Embryonic facial prominence (tissue), 1 donor: ENCODE data around the gene OXA1L.
"Not testable (repeated sequence)": the region's sequence is repeated elsewhere in the genome, so short reads cannot be mapped to it uniquely, and the experiment has no call there.

Experiments used
- DNase-seq: peaks from one replicate; pipeline ENCODE4 v3.0.0-alpha.2; 2016; ENCODE audit errors: extremely low spot score

Gene OXA1L

DNA sequence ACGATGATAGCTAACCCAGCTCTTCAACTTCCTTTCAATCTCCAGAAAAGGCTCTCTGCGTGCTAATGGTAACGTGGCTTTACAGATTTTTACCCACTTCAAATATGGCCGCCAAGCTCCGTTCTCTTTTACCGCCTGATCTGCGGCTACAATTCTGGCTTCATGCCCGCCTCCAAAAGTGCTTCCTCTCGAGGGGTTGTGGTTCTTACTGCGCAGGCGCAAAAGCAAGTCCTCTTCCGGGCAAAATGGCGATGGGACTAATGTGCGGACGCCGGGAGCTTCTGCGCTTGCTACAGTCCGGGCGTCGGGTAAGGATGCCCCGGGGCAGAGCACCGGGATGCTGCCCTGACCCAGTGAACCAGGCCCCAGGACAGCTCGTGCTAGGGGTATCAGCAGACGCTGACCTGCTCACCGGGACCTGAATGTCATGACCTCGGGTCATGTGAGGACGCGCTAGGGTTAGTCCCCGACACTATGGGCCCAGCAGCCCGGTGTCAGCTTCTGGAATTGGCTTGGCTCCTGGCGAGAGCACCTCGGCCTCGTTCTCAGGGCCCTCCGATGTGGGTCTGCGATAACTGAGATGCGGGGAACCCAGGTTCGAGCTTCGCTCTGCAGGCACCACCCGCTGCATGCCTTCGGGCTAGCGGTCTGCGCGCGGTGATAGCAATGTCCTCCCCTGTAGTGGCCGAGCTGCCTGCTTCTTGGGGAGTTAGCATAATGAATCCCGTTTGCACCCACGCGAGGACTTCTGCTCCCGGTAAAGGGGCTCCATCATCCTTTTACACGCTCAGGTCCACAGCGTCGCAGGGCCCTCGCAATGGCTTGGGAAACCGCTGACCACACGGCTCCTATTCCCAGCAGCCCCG, at the start of gene OXA1L:
Gene OXA1L, plus strand, starts transcription at position 232 of the 866 bp plus-strand sequence. Its CDS starts 14 bp downstream, at position 246.
- DNase-seq: peak; percentile 96

DNA sequence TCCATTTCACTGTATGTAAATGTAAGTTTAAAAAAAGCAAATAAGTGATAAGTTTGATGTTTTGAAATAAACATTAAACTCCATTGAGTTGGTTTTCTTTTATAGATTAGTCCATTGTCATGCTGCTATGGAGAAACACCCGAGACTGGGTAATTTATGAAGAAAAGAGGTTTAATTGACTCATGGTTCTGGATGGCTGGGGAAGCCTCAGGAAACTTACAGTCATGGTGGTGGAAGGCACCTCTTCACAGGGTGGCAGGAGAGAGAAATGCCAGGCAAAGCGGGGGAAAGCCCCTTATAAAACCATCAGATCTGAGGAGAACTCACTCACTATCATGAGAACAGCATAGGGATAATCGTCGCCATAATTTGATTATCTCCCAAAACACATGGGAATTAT, 48.4 kb upstream of the OXA1L start:
- DNase-seq: no peak

GRCh38 chr14:22721213-22721612, 45.3 kb upstream of the OXA1L start:
- DNase-seq: no peak

DNA sequence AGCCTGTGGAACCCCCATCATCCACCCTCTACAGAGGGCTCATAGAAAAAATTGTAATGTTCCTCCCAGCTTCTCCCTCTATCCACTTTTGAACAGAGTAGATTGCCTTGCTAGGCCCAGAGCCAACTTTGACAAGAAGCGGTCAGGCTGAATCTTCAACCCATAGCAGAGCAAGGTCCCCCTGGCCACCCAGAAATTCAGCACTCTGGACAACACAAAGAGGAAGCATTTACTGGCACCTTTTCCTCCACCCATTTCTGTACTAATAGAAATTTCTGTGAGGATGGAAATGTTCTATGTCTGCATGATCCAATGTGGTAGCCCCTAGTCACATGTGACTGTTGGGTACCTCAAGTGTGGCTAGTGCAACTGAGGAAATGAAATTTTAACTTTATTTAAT, 42.7 kb upstream of the OXA1L start:
- no peak for DNase-seq

GRCh38 chr14:22724847-22725246, 41.6 kb upstream of the OXA1L start:
- not testable (repeated sequence) for DNase-seq

DNA sequence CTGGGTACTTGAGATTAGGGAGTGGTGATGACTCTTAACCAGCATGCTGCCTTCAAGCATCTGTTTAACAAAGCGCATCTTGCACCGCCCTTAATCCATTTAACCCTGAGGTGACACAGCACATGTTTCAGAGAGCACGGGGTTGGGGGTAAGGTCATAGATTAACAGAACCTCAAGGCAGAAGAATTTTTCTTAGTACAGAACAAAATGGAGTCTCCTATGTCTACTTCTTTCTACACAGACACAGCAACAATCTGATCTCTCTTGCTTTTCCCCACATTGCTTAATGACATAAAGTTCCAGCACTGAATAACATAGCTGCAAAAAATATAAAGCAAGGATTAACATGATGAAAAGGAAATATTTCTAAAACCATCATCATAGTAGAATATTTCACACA, 41.1 kb upstream of the OXA1L start:
- DNase-seq: not testable (repeated sequence)

- DNase-seq: no peak
Measured at GRCh38 chr14:22726012-22726411, 40.5 kb upstream of the OXA1L start.

- DNase-seq: not testable (repeated sequence)
Measured at GRCh38 chr14:22732062-22732461, 34.4 kb upstream of the OXA1L start.

DNA sequence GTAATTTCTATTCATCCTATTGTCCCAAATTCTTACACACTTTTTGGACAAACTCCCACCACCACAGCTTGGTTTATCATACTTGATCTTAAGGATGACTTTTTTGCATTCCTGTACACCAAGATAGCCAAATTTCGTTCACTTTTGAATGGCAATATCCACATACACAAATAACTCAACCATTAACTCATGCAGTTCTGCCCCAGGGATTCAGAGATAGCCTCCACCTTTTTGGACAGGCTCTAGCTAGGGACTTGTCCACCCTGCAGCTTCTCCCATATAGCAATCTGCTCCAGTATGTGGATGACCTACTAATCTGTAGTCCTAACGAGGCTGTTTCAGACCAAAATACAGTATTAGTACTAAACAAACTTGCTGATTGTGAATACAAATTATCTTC, 32.7 kb upstream of the OXA1L start:
- DNase-seq: no peak

DNA sequence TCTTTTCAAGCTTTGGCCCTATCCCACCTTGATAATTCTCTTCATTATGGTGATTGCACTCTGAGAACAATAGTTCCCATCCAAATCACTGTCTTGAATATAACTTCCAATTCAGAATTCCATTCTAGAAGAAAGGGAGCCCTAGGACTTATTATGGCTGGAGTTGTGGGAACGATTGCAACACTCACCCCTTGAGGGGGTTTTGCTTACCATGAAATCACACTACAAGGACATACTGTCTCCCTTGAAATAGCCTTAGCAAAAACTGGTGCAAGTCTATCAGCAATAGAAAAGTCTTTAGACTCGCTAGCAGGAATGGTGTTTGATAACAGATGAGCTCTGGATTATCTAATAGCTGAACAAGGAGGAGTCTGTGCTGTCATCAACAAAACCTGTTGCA, 31.4 kb upstream of the OXA1L start:
- DNase-seq: no peak

DNA sequence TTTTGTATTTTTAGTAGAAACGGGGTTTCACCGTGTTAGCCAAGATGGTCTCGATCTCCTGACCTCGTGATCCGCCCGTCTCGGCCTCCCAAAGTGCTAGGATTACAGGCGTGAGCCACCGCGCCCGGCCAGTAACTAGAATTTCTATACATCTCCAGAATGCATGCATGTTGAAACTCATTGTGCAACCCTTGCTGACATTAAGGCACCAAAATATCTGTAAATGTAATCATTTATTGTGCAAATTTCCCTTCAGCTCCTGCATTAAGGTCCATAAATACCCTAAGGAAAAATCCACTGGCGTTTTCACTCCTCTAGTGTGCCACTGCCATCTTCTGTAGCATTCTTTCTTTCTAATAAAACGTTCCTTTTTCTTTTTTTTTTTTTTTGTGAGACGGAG, 30.1 kb upstream of the OXA1L start:
- not testable (repeated sequence) for DNase-seq

DNA sequence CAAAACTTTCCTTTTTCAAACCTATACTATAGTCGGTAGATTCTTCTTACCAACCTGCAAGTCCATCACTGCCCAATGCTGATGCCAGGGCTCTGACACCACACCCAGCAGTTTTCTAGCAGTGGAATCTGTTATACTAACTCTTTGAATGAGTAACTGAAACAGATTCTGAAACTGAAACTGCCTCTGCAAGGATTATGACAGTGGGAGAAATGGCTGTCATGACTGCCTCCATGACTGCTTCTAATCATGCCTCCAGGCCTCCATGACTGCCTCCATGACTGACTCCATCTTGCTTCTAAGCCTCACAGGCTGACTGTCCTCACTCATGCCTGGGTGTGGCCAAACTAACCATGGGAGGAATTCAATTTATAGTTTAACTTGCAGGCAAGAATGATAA, 29.4 kb upstream of the OXA1L start:
- no peak for DNase-seq

GRCh38 chr14:22739423-22739822, 27.1 kb upstream of the OXA1L start:
- DNase-seq: no peak

GRCh38 chr14:22740020-22740419, 26.5 kb upstream of the OXA1L start:
- no peak for DNase-seq

- no peak for DNase-seq
Measured at GRCh38 chr14:22747769-22748168, 18.7 kb upstream of the OXA1L start.

- no peak for DNase-seq
Measured at GRCh38 chr14:22748206-22748605, 18.3 kb upstream of the OXA1L start.

DNA sequence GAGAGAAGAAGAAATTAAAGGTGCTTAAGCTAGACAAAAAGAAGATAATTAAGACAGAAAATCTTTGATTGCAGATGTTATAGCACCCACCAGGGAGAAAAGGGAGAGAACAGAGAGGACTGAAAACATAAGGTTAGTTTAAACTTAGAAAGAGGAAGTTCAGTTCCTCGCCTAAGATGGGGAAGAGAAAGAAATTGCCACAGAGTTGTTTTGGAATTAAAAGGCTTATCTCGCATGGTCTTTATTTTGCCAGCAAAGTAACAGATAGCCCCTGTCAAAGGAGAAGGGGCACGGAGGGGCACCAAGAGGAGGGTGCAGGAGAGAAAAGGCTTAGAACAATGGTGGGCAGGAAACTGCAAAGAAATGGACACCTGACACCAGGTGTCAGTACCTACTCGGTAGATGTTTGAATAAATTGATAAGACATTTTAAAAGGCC, 17.8 kb upstream of the OXA1L start:
- DNase-seq: no peak

- DNase-seq: no peak
Measured at GRCh38 chr14:22752422-22752821, 14.1 kb upstream of the OXA1L start.

- DNase-seq: no peak
Measured at GRCh38 chr14:22753586-22753985, 12.9 kb upstream of the OXA1L start.

- not testable (repeated sequence) for DNase-seq
Measured at GRCh38 chr14:22757972-22758650, 8.4 kb upstream of the OXA1L start.

DNA sequence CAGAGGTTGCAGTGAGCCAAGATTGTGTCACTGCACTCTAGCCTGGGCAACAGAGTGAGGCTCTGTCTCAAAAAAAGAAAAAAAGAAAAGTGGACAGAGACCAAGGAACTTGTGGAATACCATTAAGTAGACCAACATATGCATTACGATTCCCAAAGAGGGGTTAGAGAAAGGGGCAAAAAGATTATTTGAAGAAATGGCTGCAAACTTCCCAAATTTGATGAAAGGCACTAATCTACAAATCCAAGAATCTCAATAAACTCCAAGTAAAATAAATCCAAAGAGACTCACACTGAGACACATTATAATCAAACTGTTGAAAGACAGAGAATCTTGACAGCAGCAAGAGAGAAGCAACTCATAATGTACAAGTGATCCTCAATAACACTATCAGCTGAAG, 4.8 kb upstream of the OXA1L start:
- DNase-seq: no peak

DNA sequence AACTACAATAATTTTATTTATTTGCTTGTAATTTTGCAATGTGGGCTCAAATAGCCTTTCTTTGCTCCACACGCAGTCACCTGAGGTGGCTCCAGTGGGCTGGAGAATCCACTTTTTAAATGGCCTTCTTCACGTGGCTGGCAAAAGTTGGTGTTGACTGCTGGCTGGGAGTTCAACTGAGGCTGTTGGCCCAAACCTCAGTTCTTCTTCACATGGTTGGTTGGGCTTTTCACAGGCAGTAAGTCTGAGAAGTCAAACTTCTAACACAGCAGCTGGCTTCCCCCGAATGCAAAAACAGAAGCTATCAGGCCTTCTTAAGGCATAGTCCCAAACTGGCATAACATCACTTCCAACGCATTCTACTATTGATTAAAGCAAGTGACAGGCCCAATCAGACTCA, 2.1 kb upstream of the OXA1L start:
- DNase-seq: no peak

GRCh38 chr14:22767323-22767589, 768 bp downstream of the OXA1L start:
- no peak for DNase-seq
